Naive thymus-derived CD8-positive, alpha-beta T cell (primary cell): Measurements from ENCODE around the gene DRAP1. TPM values are rescaled to one million over a fixed set of nuclear protein-coding genes. Genes with fewer than 3 reads are reported as not detected.
A peak's percentile ranks its signal among the peaks of the same experiment; 100 is the strongest.

Experiments
- ATAC-seq, 2 donors: fragments of 150-1000 bp; cut with Tn5 transposase in 1 of 2; sonication (Bioruptor Pico), chemical (Tn5 transposase) in 1 of 2; 1 replicate in 1 of 2; 2 replicates in 1 of 2; pipeline ENCODE4 v1.10.0; 2021; ENCODE audit warnings: mild to moderate bottlenecking in 2 of 2, moderate library complexity in 2 of 2
- POLR2A ChIA-PET: fragments of 350-600 bp; sonication (Branson Sonifier 250); formaldehyde crosslinking; loops from one replicate; lab custom pipeline; 2021; ENCODE audit warnings: antibody characterized with exemption; lab: Charles Lee
- DNase-seq, 10 donors: peaks; one replicate each; pipeline versions ENCODE4 v3.0.0 to v3.0.0-alpha.2; 2020 to 2022
- H3K27ac Mint-ChIP-seq, 10 donors: one replicate each; pipeline ENCODE4 v1.8.0; 2020 to 2022; ENCODE audit warnings: mild to moderate bottlenecking in 10 of 10, mixed read lengths in 10 of 10, moderate library complexity in 4 of 10, inconsistent platforms in 1 of 10
- H3K27me3 Mint-ChIP-seq, 5 donors: one replicate each; pipeline ENCODE4 v1.8.0; 2021 to 2022; ENCODE audit warnings: mixed read lengths in 5 of 5
- H3K36me3 Mint-ChIP-seq, 3 donors: one replicate each; pipeline ENCODE4 v1.8.0; 2020 to 2022; ENCODE audit warnings: mixed read lengths in 3 of 3, mild to moderate bottlenecking in 2 of 3, inconsistent platforms in 1 of 3
- H3K4me1 Mint-ChIP-seq, 4 donors: one replicate each; pipeline ENCODE4 v1.8.0; 2021 to 2022; ENCODE audit warnings: mixed read lengths in 4 of 4
- H3K4me3 Mint-ChIP-seq, 10 donors: one replicate each; pipeline ENCODE4 v1.8.0; 2020 to 2022; ENCODE audit warnings: mild to moderate bottlenecking in 10 of 10, mixed read lengths in 10 of 10, moderate library complexity in 6 of 10, inconsistent platforms in 1 of 10
- H3K9me3 Mint-ChIP-seq, 9 donors: one replicate each; pipeline ENCODE4 v1.8.0; 2020 to 2022; ENCODE audit warnings: mixed read lengths in 9 of 9, mild to moderate bottlenecking in 3 of 9, inconsistent platforms in 1 of 9, moderate library complexity in 1 of 9
- polyA plus RNA-seq, 3 donors: library from polyadenylated mRNA; unstranded; fragments of 300-500 nt; fragmentation: Illumina TruSeq; gene quantifications; one replicate each; pipeline ENCODE4 v1.2.3, GENCODE V29; 2021
- total RNA-seq, 8 experiments: library from RNA in 2 of 8; stranded (reverse) in 2 of 8; gene quantifications; one replicate each; pipeline ENCODE4 v1.2.3 and lab custom pipeline; 2021 to 2026

The DRAP1 gene
- total and polyA plus RNA-seq, 5 experiments from 2014 or later, result 73.1 to 112 (median 103) TPM

DNA sequence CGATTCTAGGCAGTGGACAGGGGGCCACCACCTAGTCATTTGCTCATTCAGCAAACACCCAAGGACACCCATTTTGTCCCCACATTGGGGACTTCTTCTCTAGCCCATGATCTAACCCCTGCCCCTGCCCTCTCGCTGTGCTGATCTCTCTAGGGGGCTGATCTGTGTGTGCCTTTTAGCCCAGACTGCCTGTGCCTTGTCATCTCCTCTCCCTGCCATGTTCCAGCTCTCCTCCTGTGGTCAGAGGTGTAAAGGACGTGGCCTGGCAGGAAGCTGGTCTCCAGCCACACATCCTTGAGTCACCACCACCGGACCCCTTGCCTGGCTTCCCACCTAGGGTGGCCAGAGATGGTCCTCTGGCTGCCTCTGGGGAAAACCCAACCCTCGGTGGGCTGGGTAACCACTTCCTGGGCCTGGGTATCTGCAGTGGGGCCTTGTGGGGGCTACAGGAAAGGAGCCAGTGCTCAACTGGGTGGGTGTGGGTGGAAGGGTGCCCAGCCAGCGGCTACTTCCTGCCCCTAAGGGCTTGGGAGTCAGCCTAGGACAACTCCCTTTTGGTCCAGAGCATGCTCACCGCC is 38.3 kb upstream of the DRAP1 start:
- no peak for DNase-seq
- Mint-ChIP-seq H3K27ac (peak overlapping the region; percentile 86 to 95 (median 92)), H3K4me1 (peaks cover 22 to 86% (median 65%) of the 10 kb centered on the region in 4 donors), H3K36me3 (peaks cover 0 to 27% (median 2%) of the 10 kb centered on the region in 3 donors), H3K27me3 (no peaks in the 10 kb centered on the region), H3K9me3 (no peaks in the 10 kb centered on the region), H3K4me3 (peak overlapping the region; percentile 80 to 89 (median 84))
- ATAC-seq, result no peak
- POLR2A ChIA-PET, result interaction anchor here (0.7 to 16.8 kb wide), 6 partner anchors 9 to 169 kb away, joined by 3 to 405 read pairs (median 18); partner anchors contain the start of genes CCDC85B, CFL1, FIBP and KAT5

- Mint-ChIP-seq H3K9me3 (no peaks in the 10 kb centered on the region), H3K4me3 (peak overlapping the region in 4 of 10 donors; percentile 18 to 32 (median 22)), H3K4me1 (peaks cover 21 to 83% (median 72%) of the 10 kb centered on the region in 4 donors), H3K27ac (peak overlapping the region in 8 of 10 donors; percentile 28 to 95 (median 86)), H3K27me3 (no peaks in the 10 kb centered on the region), H3K36me3 (peaks cover 0 to 33% (median 2%) of the 10 kb centered on the region in 3 donors)
- POLR2A ChIA-PET, result interaction anchor here (0.8 to 16.8 kb wide), 4 partner anchors 7 to 21 kb away, joined by 4 to 405 read pairs (median 119); partner anchors contain the start of genes CCDC85B, CFL1, FIBP and MUS81
- DNase-seq, result no peak
- ATAC-seq, result no peak
Observed at GRCh38 chr11:65882120-65883057, 36.8 kb upstream of the DRAP1 start.

DNA sequence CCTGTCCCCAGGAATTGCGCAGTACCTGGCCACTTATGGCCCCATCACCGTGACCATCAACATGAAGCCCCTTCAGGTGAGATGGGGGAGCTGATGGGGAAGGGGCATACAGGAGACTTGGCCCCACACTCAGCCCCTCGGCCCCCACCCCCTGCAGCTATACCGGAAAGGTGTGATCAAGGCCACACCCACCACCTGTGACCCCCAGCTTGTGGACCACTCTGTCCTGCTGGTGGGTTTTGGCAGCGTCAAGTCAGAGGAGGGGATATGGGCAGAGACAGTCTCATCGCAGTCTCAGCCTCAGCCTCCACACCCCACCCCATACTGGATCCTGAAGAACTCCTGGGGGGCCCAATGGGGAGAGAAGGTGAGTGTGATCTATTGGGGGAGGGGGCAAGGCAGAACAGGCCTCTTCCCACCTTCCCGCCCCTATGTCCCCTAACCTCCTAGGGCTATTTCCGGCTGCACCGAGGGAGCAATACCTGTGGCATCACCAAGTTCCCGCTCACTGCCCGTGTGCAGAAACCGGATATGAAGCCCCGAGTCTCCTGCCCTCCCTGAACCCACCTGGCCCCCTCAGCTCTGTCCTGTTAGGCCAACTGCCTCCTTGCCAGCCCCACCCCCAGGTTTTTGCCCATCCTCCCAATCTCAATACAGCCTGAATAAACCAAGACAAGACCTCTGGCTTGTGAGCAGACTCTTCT is 36.0 kb upstream of the DRAP1 start:
- Mint-ChIP-seq H3K36me3 (peaks cover 0 to 33% (median 2%) of the 10 kb centered on the region in 3 donors), H3K27me3 (no peaks in the 10 kb centered on the region), H3K4me3 (no peak overlapping the region), H3K9me3 (no peaks in the 10 kb centered on the region), H3K27ac (peak overlapping the region in 5 of 10 donors; percentile 18 to 85 (median 48)), H3K4me1 (peaks cover 21 to 83% (median 72%) of the 10 kb centered on the region in 4 donors)
- POLR2A ChIA-PET, result interaction anchor here (0.8 to 16.8 kb wide), 5 partner anchors 9 to 106 kb away, joined by 3 to 405 read pairs (median 4); partner anchors contain the start of genes CFL1 and MUS81
- ATAC-seq (no peak), DNase-seq (no peak)

DNA sequence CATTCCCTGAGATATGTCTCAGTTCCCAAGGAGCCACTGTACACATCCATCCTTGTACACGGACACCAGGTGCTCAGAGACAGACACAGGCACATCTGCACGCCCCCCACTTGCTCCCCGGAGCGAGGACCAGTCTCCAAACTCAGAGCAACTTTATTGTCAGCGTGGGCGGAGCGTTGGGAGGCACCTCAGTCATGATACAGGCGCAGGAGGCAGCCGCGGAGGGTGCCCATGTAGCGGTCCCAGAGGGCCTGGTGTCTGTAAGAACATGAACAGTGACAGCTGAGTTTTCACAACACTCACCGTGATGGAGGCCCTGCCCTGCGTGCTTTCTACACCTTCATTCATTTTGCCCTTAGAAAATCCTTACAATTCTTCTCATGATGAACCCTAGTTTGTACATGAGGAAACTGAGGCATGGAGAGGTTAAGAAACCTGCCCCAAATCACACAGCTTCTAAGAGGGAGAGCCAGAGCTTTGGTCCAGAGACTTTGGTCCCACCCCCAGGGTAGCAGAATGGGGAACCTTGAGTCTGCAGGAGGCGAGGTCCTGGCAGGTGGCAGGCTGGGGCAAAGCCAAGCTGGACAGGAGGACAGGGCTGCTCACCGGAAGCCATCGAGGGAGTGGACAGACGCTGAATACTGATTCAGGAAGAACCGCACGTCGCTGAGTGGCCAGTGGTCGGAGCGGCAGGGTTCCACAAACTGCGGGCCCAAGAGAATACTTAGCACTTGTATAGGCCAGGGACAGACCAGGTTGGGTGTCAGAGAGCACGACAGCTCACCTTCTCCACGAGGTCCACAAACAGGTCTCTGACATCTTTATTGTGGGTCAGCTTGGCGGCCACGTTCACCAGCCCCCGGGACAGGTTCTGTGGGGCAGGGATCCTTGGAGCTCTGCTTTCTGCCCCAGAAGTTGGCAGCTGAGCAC is 35.2 kb upstream of the DRAP1 start:
- no peaks in the 10 kb centered on the region for H3K27me3 Mint-ChIP-seq
- peak overlapping the region; percentile 60 to 90 (median 83) for H3K27ac Mint-ChIP-seq
- no peak for ATAC-seq
- no peaks in the 10 kb centered on the region for H3K9me3 Mint-ChIP-seq
- peak overlapping the region in 5 of 10 donors; percentile 16 to 79 (median 23) for H3K4me3 Mint-ChIP-seq
- peaks cover 25 to 84% (median 70%) of the 10 kb centered on the region in 4 donors for H3K4me1 Mint-ChIP-seq
- no peak for DNase-seq
- POLR2A ChIA-PET, result interaction anchor here (0.6 to 16.8 kb wide), 19 partner anchors 9 to 231 kb away, joined by 3 to 405 read pairs (median 5); partner anchors contain the start of genes AP5B1, BANF1, CFL1 and CTSW
- peaks cover 0 to 33% (median 2%) of the 10 kb centered on the region in 3 donors for H3K36me3 Mint-ChIP-seq

DNA sequence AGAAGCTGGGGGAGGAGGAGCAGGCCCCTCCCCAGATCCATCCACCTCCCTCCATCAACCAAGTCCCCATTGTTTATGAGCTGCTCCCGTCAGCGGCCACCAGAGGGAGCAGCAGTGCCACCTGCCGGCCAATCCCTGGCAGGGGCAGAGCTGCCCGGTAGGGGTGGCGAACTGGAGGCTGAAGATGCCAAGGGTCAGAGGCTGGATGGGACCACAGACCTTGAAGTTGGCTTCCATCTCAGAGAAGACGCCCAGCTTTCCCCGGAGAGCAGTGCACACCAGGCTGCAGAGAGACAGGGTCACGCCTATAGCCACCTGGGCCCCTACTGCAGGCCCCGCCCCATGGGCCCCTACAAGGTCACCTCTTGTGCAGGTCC is 34.5 kb upstream of the DRAP1 start:
- Mint-ChIP-seq H3K4me3 (peak overlapping the region in 6 of 10 donors; percentile 16 to 79 (median 32)), H3K27ac (peak overlapping the region; percentile 51 to 90 (median 77)), H3K9me3 (no peaks in the 10 kb centered on the region), H3K36me3 (peaks cover 0 to 33% (median 2%) of the 10 kb centered on the region in 3 donors), H3K27me3 (no peaks in the 10 kb centered on the region), H3K4me1 (peaks cover 29 to 84% (median 70%) of the 10 kb centered on the region in 4 donors)
- peak; percentile 69 to 86 (median 81) for DNase-seq
- ATAC-seq, result peak; percentile 48 to 52
- POLR2A ChIA-PET, result interaction anchor here (0.6 to 16.8 kb wide), 19 partner anchors 9 to 428 kb away, joined by 3 to 405 read pairs (median 5); partner anchors contain the start of genes AP5B1, BANF1, CFL1 and CTSW

DNA sequence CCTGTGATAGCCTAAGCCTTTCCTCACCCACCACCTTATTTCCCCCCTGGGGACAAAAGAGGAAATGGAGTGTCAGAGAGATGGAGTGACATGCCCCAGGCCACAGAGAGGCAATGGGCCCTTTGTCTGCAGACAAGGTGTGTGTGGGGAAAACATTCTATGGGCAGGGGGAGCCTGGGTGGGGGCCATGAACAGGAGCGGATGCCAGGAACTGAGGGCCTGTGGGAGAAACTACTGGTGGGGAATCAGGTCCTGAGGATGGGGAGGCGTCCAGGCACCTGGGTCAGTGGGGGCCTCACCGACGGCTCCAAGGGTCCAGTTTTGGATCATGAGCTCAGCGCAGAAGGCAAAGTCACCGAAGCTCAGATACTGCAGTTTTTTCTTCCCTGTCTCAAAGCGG is 34.0 kb upstream of the DRAP1 start:
- H3K27me3 Mint-ChIP-seq, result no peaks in the 10 kb centered on the region
- POLR2A ChIA-PET, result interaction anchor here (0.6 to 16.8 kb wide), 16 partner anchors 10 to 1720 kb away, joined by 3 to 405 read pairs (median 6); partner anchors contain the start of genes AP5B1, CFL1, CTSW and EFEMP2
- H3K4me1 Mint-ChIP-seq, result peaks cover 34 to 84% (median 71%) of the 10 kb centered on the region in 4 donors
- peak overlapping the region in 1 of 10 donors; percentile 45 for H3K4me3 Mint-ChIP-seq
- H3K27ac Mint-ChIP-seq, result peak overlapping the region in 6 of 10 donors; percentile 50 to 90 (median 66)
- peaks cover 0 to 33% (median 2%) of the 10 kb centered on the region in 3 donors for H3K36me3 Mint-ChIP-seq
- no peaks in the 10 kb centered on the region for H3K9me3 Mint-ChIP-seq
- ATAC-seq, result no peak
- no peak for DNase-seq

DNA sequence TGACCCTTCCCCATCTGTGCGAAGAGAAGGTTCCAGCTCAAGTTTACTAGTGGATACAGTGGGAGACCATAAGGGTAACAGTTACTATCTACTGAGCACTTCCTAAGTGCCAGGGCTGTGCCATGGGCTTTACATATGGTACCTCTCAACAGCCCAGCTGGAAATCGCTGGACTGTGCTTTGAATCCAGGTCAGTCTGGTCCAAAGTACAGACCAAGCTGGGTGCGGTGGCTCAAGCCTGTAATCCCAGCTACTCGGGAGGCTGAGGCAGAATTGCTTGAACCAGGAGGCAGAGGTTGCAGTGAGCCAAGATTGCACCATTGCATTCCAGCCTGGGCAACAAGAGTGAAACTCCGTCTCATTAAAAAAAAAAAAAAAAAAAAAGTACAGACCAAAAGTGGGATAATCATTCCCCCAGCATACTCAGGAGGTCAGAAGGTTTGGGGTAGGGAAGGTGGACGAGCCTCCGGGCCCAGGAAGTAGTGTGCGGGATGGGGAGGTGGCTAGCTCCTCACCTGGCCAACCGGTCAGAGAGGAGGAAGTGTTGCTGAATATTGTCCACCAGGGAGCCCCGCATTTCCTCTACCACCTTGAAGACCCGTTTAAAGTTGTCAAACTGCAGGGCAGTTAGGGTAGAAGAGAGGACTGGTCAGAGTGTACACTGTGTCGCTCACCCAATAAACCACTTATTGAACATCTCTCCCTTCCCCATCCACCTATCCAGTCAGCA is 33.3 kb upstream of the DRAP1 start:
- H3K27ac Mint-ChIP-seq, result peak overlapping the region in 5 of 10 donors; percentile 59 to 100 (median 94)

DNA sequence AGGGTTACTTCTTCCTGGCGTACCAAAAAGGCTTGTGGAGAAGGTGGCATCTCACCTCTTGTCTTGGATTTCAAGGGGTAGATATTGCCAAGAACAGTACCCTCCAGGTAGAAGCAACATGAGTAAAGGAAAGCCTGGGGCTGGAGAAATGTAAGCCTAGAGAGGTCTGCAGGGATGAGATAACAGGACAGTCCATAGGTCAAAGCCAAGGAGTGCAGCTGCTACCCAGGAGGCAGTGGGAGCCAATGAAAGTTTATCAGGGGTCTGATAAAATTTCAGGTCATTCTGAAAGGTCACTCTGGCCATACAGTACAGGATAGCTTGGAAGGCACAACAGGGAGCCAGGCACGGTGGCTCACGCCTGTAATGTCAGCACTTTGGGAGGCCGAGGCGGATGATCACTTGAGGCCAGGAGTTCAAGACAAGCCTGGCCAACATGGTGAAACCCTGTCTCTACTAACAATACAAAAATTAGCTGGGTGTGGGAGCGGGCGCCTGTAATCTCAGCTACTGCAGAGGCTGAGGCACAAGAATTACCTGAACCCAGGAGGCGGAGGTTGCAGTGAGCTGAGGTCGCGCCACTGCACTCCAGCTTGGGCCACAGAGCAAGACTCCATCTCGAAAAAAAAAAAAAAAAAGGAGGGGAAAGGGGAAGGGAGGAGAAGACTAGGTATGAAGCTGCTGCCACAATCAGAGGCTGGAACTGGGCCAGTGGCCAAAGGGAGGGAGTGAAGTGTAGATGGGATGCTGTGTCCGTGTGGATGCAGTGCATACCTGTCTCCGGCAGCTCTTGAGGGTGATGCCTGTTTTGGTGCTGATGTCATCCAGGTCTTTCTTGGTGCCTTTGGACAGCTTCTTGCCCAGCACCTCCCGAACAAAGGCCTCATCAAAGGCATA is 32.2 kb upstream of the DRAP1 start:
- H3K36me3 Mint-ChIP-seq, result peaks cover 0 to 30% (median 2%) of the 10 kb centered on the region in 3 donors
- H3K27ac Mint-ChIP-seq, result peak overlapping the region; percentile 94 to 100 (median 99)
- H3K27me3 Mint-ChIP-seq, result no peaks in the 10 kb centered on the region
- no peaks in the 10 kb centered on the region for H3K9me3 Mint-ChIP-seq
- POLR2A ChIA-PET, result interaction anchor here (0.6 to 16.8 kb wide), 15 partner anchors 12 to 1015 kb away, joined by 3 to 405 read pairs (median 5); partner anchors contain the start of genes C11orf68, CFL1, CTSW and DRAP1
- ATAC-seq, result no peak
- peaks cover 30 to 72% (median 63%) of the 10 kb centered on the region in 4 donors for H3K4me1 Mint-ChIP-seq
- peak overlapping the region; percentile 87 to 96 (median 90) for H3K4me3 Mint-ChIP-seq
- no peak for DNase-seq

More for the DNA sequence above, 33.3 kb upstream of the DRAP1 start:
- DNase-seq (no peak), ATAC-seq (no peak)
- Mint-ChIP-seq H3K9me3 (no peaks in the 10 kb centered on the region), H3K36me3 (peaks cover 0 to 33% (median 2%) of the 10 kb centered on the region in 3 donors), H3K4me3 (peak overlapping the region in 7 of 10 donors; percentile 29 to 96 (median 89)), H3K27me3 (no peaks in the 10 kb centered on the region), H3K4me1 (peaks cover 29 to 78% (median 66%) of the 10 kb centered on the region in 4 donors)
- POLR2A ChIA-PET, result interaction anchor here (0.6 to 16.8 kb wide), 14 partner anchors 11 to 1720 kb away, joined by 3 to 405 read pairs (median 8); partner anchors contain the start of genes C11orf68, CFL1, CTSW and DRAP1

GRCh38 chr11:65887723-65888162 is 31.5 kb upstream of the DRAP1 start:
- H3K4me1 Mint-ChIP-seq, result peaks cover 37 to 74% (median 67%) of the 10 kb centered on the region in 4 donors
- peaks cover 0 to 28% (median 0%) of the 10 kb centered on the region in 3 donors for H3K36me3 Mint-ChIP-seq
- no peaks in the 10 kb centered on the region for H3K27me3 Mint-ChIP-seq
- POLR2A ChIA-PET, result interaction anchor here (0.7 to 16.8 kb wide), 21 partner anchors 13 to 1016 kb away, joined by 3 to 405 read pairs (median 5); partner anchors contain the start of genes BANF1, C11orf68, CFL1 and CTSW
- H3K9me3 Mint-ChIP-seq, result no peaks in the 10 kb centered on the region
- peak overlapping the region; percentile 94 to 100 (median 99) for H3K27ac Mint-ChIP-seq
- ATAC-seq, result no peak
- peak overlapping the region; percentile 87 to 96 (median 90) for H3K4me3 Mint-ChIP-seq
- peak in 2 of 10 donors; percentile 9 to 22 for DNase-seq
